Neutrophil (primary cell): ENCODE measurements around the gene RNU6-1.
A peak's percentile ranks its signal among the peaks of the same experiment; 100 is the strongest.

Source experiments
- H3K27ac ChIP-seq: fragments of 200-600 bp; sonication (generic); 2 replicates; pipeline ENCODE4 v1.5.1; 2016; ENCODE audit warnings: mild to moderate bottlenecking, moderate library complexity
- H3K27me3 ChIP-seq: fragments of 200-600 bp; sonication (generic); 2 replicates; pipeline ENCODE4 v1.6.0; 2016; ENCODE audit warnings: mild to moderate bottlenecking
- H3K36me3 ChIP-seq: fragments of 200-600 bp; sonication (generic); 2 replicates; pipeline ENCODE4 v1.5.1; 2017
- H3K4me1 ChIP-seq, 2 experiments: fragments of 200-600 bp in 1 of 2; sonication (generic) in 1 of 2; 1 replicate in 1 of 2; 2 replicates in 1 of 2; pipeline versions ENCODE4 v1.5.1 to v1.6.1; 2013 to 2016; ENCODE audit warnings: low read depth in 1 of 2, low read length in 1 of 2, mild to moderate bottlenecking in 1 of 2, moderate library complexity in 1 of 2; ENCODE audit not compliant: control insufficient read depth in 1 of 2, insufficient read depth in 1 of 2
- H3K4me3 ChIP-seq, 2 experiments: fragments of 200-600 bp in 1 of 2; sonication (generic) in 1 of 2; 1 replicate in 1 of 2; 2 replicates in 1 of 2; pipeline ENCODE4 v1.5.1; 2013 to 2016; ENCODE audit warnings: low read depth in 1 of 2, low read length in 1 of 2, mild to moderate bottlenecking in 1 of 2, moderate library complexity in 1 of 2
- H3K9me3 ChIP-seq: fragments of 200-600 bp; sonication (generic); 2 replicates; pipeline ENCODE4 v1.5.1; 2016
- TF ChIP-seq, protein P1 (sequence below): fragments of 200-600 bp; sonication (generic); IDR thresholded peaks from 2 replicates; pipeline ENCODE4 v1.5.1; 2016; ENCODE audit warnings: antibody characterized with exemption

Gene RNU6-1

DNA sequence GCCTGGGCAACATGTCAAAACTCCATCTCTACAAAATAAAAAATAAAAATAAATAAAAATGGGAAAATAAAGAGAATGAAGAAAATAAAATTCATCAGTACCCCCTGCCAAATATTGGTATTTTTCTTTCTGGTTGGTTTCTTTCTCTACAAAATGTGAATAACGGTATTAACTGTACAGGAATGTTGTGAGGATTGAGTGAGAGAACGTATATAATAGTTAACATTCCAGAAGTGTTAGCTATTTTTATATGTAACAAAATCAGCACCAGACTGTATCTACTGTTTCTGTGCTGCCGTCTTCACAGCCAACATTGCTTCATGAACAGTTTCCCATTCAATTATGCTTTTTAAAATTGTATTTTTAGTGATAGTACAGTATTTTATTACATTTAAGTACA lies 25.5 kb upstream of the RNU6-1 start:
- Histone ChIP-seq H3K27ac (no peak overlapping the region), H3K4me3 (no peak overlapping the region), H3K36me3 (no peaks in the 10 kb centered on the region), H3K9me3 (no peaks in the 10 kb centered on the region), H3K4me1 (peaks cover 9 to 10% of the 10 kb centered on the region in 2 experiments), H3K27me3 (no peaks in the 10 kb centered on the region)
- TF ChIP-seq, protein P1, sequence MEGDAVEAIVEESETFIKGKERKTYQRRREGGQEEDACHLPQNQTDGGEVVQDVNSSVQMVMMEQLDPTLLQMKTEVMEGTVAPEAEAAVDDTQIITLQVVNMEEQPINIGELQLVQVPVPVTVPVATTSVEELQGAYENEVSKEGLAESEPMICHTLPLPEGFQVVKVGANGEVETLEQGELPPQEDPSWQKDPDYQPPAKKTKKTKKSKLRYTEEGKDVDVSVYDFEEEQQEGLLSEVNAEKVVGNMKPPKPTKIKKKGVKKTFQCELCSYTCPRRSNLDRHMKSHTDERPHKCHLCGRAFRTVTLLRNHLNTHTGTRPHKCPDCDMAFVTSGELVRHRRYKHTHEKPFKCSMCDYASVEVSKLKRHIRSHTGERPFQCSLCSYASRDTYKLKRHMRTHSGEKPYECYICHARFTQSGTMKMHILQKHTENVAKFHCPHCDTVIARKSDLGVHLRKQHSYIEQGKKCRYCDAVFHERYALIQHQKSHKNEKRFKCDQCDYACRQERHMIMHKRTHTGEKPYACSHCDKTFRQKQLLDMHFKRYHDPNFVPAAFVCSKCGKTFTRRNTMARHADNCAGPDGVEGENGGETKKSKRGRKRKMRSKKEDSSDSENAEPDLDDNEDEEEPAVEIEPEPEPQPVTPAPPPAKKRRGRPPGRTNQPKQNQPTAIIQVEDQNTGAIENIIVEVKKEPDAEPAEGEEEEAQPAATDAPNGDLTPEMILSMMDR = no peak

DNA sequence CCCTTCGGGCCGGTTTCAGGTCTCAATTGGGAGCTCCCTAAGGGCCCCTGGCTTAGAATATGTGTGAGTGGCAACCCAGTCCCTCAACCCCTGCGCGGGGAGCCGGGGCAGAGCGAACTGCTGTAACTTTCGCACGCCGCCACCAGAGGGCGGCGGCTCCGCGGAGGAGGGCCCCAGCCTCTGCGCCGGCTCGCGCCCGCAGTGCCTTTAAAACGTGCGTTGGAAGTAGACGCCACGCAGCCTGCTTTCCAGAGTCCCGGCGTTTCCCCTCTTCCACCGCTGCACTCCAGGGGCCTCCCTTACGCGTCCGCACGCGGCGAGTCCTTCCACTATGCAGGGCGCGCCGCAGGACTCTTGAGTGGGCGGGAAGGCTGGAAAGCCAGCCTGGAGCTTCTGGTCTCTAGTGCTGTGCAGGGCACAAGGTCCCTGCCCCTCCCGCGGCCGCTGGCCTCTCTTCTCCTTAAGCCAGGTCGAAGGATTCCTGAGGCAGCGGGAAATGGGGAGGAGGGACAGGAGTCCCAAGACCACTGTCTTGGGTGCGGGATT lies 23.7 kb upstream of the RNU6-1 start:
- TF ChIP-seq, protein P1 = peak; percentile 91
- Histone ChIP-seq H3K36me3 (no peaks in the 10 kb centered on the region), H3K4me3 (peak overlapping the region; percentile 13 to 56), H3K4me1 (peaks cover 9 to 10% of the 10 kb centered on the region in 2 experiments), H3K9me3 (no peaks in the 10 kb centered on the region), H3K27ac (no peak overlapping the region), H3K27me3 (no peaks in the 10 kb centered on the region)

DNA sequence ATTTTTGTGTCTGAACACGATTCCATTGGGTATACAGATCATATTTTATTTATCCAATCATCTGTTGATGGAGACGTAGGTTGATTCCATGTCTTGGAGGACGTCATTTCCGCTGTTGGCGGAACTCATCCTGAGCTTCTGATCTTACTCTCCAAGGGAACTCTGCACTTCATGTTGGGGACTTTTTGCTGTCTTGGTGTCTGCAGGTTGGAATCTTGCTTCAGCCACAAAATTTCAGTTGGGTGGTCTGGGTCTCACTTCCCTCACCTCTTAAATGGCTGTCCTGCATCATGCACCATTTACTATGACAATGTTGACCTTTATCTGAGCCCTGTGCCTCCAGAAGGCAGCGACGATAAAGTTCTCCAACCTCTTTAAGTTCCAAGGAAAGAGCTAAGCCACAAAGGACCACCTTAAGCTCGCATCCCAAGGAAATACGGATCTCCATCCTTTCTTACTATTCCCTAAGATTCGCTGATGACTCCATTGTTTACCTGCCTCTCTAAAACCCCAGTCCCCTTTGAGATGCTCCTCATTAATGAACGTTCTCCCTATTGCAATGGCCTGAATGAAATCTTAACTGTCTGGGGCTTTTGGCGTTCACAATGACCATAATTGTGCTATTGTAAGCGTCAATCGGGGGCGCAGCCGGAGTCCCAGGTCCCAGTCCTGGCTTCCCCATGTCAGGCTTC lies 23.1 kb upstream of the RNU6-1 start:
- Histone ChIP-seq H3K4me1 (peaks cover 9 to 10% of the 10 kb centered on the region in 2 experiments), H3K4me3 (peak overlapping the region in 1 of 2 experiments; percentile 56), H3K27me3 (no peaks in the 10 kb centered on the region), H3K9me3 (no peaks in the 10 kb centered on the region), H3K27ac (no peak overlapping the region), H3K36me3 (no peaks in the 10 kb centered on the region)
- TF ChIP-seq, protein P1 = no peak

DNA sequence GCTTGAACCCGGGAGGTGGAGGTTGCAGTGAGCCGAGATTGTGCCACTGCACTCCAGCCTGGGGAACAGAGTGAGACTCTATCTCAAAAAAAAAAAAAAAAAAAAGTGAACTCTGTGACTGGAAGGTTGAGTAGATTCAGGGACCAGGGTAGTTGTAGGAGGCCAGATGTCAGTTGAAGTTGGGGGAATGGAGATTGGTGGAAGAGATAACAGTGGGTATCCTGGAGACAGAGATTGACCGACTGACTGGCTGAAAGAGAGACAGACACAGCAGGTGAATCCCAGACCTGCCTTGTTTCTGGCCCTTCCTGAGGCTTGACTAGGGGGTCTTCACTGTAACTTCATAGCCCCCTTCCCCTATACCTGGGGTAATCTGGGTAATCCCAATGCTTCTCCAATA lies 22.1 kb upstream of the RNU6-1 start:
- Histone ChIP-seq H3K4me3 (no peak overlapping the region), H3K27me3 (no peaks in the 10 kb centered on the region), H3K36me3 (no peaks in the 10 kb centered on the region), H3K4me1 (peaks cover 9 to 10% of the 10 kb centered on the region in 2 experiments), H3K9me3 (no peaks in the 10 kb centered on the region), H3K27ac (no peak overlapping the region)
- TF ChIP-seq, protein P1 = no peak

DNA sequence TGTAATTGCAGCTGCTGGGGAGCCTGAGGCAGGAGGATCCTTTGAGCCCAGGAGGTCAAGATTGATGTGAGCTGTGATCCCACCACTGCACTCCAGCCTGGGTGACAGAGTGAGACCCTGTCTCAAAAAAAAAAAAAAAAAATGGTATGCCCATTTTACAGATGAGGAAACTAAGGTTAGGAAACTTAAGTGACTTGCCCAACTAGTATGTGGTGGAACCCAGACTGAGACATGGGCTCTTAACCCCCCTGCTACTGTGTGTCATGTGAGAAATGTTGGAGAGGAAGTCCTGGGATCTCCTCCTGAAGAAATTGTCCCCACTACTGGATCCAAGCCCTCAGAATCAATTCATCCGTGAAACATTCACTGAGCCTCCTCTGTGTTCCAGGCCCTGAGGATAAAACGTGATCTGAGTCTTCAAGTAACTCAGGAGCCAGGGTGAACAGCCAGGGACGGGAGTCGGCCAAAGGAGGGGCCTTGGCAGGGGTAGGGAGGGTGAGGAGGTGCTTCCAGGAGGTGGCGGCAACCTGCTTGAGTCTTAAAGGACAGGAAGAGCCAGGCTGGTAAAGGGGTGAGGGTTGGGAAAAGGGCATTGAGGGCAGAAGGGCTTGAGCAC lies 19.6 kb upstream of the RNU6-1 start:
- TF ChIP-seq, protein P1 = no peak
- H3K9me3 ChIP-seq = no peaks in the 10 kb centered on the region
- H3K27ac ChIP-seq = no peak overlapping the region
- no peak overlapping the region for H3K4me3 ChIP-seq
- no peaks in the 10 kb centered on the region for H3K27me3 ChIP-seq
- no peaks in the 10 kb centered on the region for H3K36me3 ChIP-seq
- H3K4me1 ChIP-seq = peaks cover 9 to 13% of the 10 kb centered on the region in 2 experiments
